C4-2B (cell line): ENCODE results near the gene SMG6.

Experiments
- ZFX ChIP-seq: fragments of 450-650 bp; IDR thresholded peaks from 2 replicates; pipeline ENCODE4 v1.6.1; 2017
- TF ChIP-seq, protein P1 (sequence below): fragments of 450-650 bp; conservative IDR thresholded peaks from 2 replicates; pipeline ENCODE4 v1.5.1; 2017; ENCODE audit warnings: mild to moderate bottlenecking

- TF ChIP-seq, protein P1, sequence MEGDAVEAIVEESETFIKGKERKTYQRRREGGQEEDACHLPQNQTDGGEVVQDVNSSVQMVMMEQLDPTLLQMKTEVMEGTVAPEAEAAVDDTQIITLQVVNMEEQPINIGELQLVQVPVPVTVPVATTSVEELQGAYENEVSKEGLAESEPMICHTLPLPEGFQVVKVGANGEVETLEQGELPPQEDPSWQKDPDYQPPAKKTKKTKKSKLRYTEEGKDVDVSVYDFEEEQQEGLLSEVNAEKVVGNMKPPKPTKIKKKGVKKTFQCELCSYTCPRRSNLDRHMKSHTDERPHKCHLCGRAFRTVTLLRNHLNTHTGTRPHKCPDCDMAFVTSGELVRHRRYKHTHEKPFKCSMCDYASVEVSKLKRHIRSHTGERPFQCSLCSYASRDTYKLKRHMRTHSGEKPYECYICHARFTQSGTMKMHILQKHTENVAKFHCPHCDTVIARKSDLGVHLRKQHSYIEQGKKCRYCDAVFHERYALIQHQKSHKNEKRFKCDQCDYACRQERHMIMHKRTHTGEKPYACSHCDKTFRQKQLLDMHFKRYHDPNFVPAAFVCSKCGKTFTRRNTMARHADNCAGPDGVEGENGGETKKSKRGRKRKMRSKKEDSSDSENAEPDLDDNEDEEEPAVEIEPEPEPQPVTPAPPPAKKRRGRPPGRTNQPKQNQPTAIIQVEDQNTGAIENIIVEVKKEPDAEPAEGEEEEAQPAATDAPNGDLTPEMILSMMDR: no peak
- no peak for TF ChIP-seq ZFX
Observed at GRCh38 chr17:2214047-2214928, 89.3 kb downstream of the SMG6 start.
